HepG2 (cell line): ENCODE measurements around the gene AGPAT3. TPM values are rescaled to one million over a fixed set of nuclear protein-coding genes. Genes with fewer than 3 reads are reported as not detected.

Experiments used
- ATAC-seq: fragments of 200-7000 bp; cut with Tn5 transposase; 3 replicates; pipeline ENCODE4 v1.9.1; 2020; ENCODE audit warnings: mild to moderate bottlenecking, moderate library complexity
- BruUV-seq: library from RNA; stranded (reverse); fragments of 400-500 nt; replicated peaks from 2 replicates; lab custom pipeline; 2021; lab: Mats Ljungman, UMichigan
- CTCF ChIA-PET: fragments of 300-600 bp; formaldehyde crosslinking; extraction: SDS; loops from one replicate; lab custom pipeline; 2021; ENCODE audit warnings: low total read pairs, inconsistent platforms, low intra/inter-chr PET ratio; lab: Yijun Ruan, JAX
- POLR2A ChIA-PET: fragments of 350-600 bp; sonication (Branson Sonifier 250); formaldehyde crosslinking; loops from one replicate; lab custom pipeline; 2020; ENCODE audit warnings: antibody characterized with exemption, inconsistent platforms; lab: Yijun Ruan, JAX
- DNase-seq: peaks from one replicate; pipeline ENCODE4 v3.0.0-alpha.2; 2015; ENCODE audit warnings: low spot score
- FAIRE-seq: peaks from 3 replicates; lab custom pipeline; 2011; peaks lifted over from hg19 to GRCh38; lab: Jason Lieb, UNC
- H2AFZ ChIP-seq: one replicate; pipeline ENCODE4 v1.6.1; 2011; ENCODE audit warnings: low read length, inconsistent platforms
- H3K27ac ChIP-seq: fragments of 300-600 bp; 3 replicates; pipeline ENCODE4 v1.8.0; 2011; ENCODE audit warnings: mixed run types, mild to moderate bottlenecking, mixed read lengths, low read length, inconsistent platforms; ENCODE audit not compliant: insufficient read depth; ENCODE audit errors: extremely low read length
- H3K27me3 ChIP-seq, 2 experiments: fragments of 200-600 bp in 1 of 2; 2 replicates in 1 of 2; 3 replicates in 1 of 2; pipeline versions ENCODE4 v1.6.0 to v1.8.0; 2011; ENCODE audit warnings: low read length in 2 of 2, mild to moderate bottlenecking in 2 of 2, moderate library complexity in 2 of 2, inconsistent platforms in 1 of 2; ENCODE audit not compliant: insufficient read depth in 2 of 2, control insufficient read depth in 1 of 2
- H3K36me3 ChIP-seq, 2 experiments: fragments of 200-600 bp in 1 of 2; replicated peaks in 1 of 2; 2 replicates in 1 of 2; 3 replicates in 1 of 2; pipeline versions ENCODE4 v1.5.1 to v1.8.0; 2011; ENCODE audit warnings: low read length in 2 of 2, inconsistent platforms in 1 of 2; ENCODE audit not compliant: insufficient read depth in 2 of 2, control insufficient read depth in 1 of 2
- H3K4me1 ChIP-seq: 2 replicates; pipeline ENCODE4 v1.5.1; 2012; ENCODE audit warnings: low read length, inconsistent platforms; ENCODE audit not compliant: insufficient read depth
- H3K4me2 ChIP-seq: 2 replicates; pipeline ENCODE4 v1.6.0; 2011; ENCODE audit warnings: low read depth, low read length, inconsistent platforms
- H3K4me3 ChIP-seq, 3 experiments: fragments of 200-600 bp in 1 of 3; sonication (generic), shearing (Covaris generic) in 1 of 3; replicated peaks in 1 of 3; 2 replicates each; pipeline ENCODE4 v1.5.1; 2011 to 2016; ENCODE audit warnings: low read length in 3 of 3, inconsistent platforms in 2 of 3, low read depth in 2 of 3, mild to moderate bottlenecking in 2 of 3, control low read depth in 1 of 3, mixed read lengths in 1 of 3; ENCODE audit not compliant: insufficient read depth in 1 of 3
- H3K79me2 ChIP-seq: one replicate; pipeline ENCODE4 v1.6.1; 2011; ENCODE audit warnings: low read length, inconsistent platforms; ENCODE audit not compliant: insufficient read depth
- H3K9ac ChIP-seq: 2 replicates; pipeline ENCODE4 v1.6.0; 2011; ENCODE audit warnings: mild to moderate bottlenecking, low read depth, low read length, inconsistent platforms; ENCODE audit not compliant: insufficient read depth
- H3K9me3 ChIP-seq: 2 replicates; pipeline ENCODE4 v1.5.1; 2012; ENCODE audit warnings: mild to moderate bottlenecking, low read length
- H4K20me1 ChIP-seq: 2 replicates; pipeline ENCODE4 v1.6.0; 2011; ENCODE audit warnings: inconsistent platforms, mild to moderate bottlenecking, low read length, moderate library complexity; ENCODE audit not compliant: insufficient read depth
- MEF2D ChIP-seq: sonication (generic); formaldehyde crosslinking; IDR thresholded peaks from 2 replicates; pipeline ENCODE4 v1.5.1; 2020; ENCODE audit warnings: mild to moderate bottlenecking, missing genetic modification reagents
- SOX6 ChIP-seq, 2 experiments: fragments of 450-650 bp in 1 of 2; sonication (generic) in 1 of 2; formaldehyde crosslinking in 1 of 2; IDR thresholded peaks; 2 replicates each; pipeline versions ENCODE4 v1.4.0 to v1.6.1; 2017 to 2020; ENCODE audit warnings: antibody characterized with exemption in 1 of 2, mild to moderate bottlenecking in 1 of 2, missing genetic modification reagents in 1 of 2
- ZNF737 ChIP-seq: sonication (generic); formaldehyde crosslinking; IDR thresholded peaks from 2 replicates; pipeline ENCODE4 v1.5.0; 2020; ENCODE audit warnings: missing genetic modification reagents, mild to moderate bottlenecking, borderline replicate concordance
- WGBS: methylation state at CpG from one replicate; pipeline ENCODE4 v1.1.6; 2017; ENCODE audit warnings: low lambda C conversion rate; 5-methylcytosine and 5-hydroxymethylcytosine counted together
- in situ Hi-C: cut with HindIII; loops from 2 replicates; pipeline ENCODE4 v1.10.0; 2017; ENCODE audit warnings: low pct_unique_long_range_greater_than_20kb; ENCODE audit not compliant: extremely low pct_ligation_motif_present
- intact Hi-C: fragments of 100-400 bp; cut with micrococcal nuclease; formaldehyde crosslinking; loops from one replicate; pipeline ENCODE4 v1.10.0; 2022; ENCODE audit not compliant: unreplicated experiment
- polyA plus RNA-seq, 8 experiments: library from polyadenylated mRNA; depleted of rRNA in 3 of 8; stranded (reverse) in 7 of 8; unstranded in 1 of 8; fragments of >200 nt; fragmentation: Illumina TruSeq in 4 of 8; extraction: Trizol in 4 of 8; gene quantifications; 2 replicates each; pipeline versions ENCODE4 v1.2.1 to v1.2.3, GENCODE V29; 2011 to 2016; ENCODE audit warnings: low read depth in 4 of 8, missing spikeins in 1 of 8, mixed read lengths in 1 of 8; ENCODE audit not compliant: insufficient read depth in 1 of 8
- total RNA-seq, 5 experiments: library from RNA; depleted of rRNA; stranded (reverse); fragments of >200 nt; fragmentation: Illumina TruSeq; extraction: Trizol; gene quantifications; 2 replicates each; pipeline ENCODE4 v1.2.3, GENCODE V29; 2016; ENCODE audit warnings: low read depth in 1 of 5
- TF ChIP-seq, protein P1 (sequence below): sonication (generic); formaldehyde crosslinking; IDR thresholded peaks from 2 replicates; pipeline ENCODE4 v1.5.0; 2020; ENCODE audit warnings: missing genetic modification reagents, mild to moderate bottlenecking, borderline replicate concordance
- TF ChIP-seq, protein P2 (sequence below): sonication (generic); formaldehyde crosslinking; IDR thresholded peaks from 2 replicates; pipeline ENCODE4 v1.4.0; 2020; ENCODE audit warnings: missing genetic modification reagents

Gene AGPAT3
- total and polyA plus RNA-seq, 2 of the 13 experiments (the other 11 are each of a cell fraction or from before 2014, with no cell fraction given) = 32.2 to 54.4 TPM

GRCh38 chr21:43905726-43906455 is 40.9 kb downstream of the AGPAT3 start:
- ATAC-seq (no peak), DNase-seq (no peak), FAIRE-seq (no peak)
- in situ Hi-C loops = no loop called here
- POLR2A ChIA-PET = no interaction called here
- H4K20me1 ChIP-seq = peaks cover 15% of the 10 kb centered on the region; the same call in 1 of the 2 replicates
- H3K27me3 ChIP-seq = no peaks in the 10 kb centered on the region
- intact Hi-C loops = no loop called here
- TF ChIP-seq, protein P1, sequence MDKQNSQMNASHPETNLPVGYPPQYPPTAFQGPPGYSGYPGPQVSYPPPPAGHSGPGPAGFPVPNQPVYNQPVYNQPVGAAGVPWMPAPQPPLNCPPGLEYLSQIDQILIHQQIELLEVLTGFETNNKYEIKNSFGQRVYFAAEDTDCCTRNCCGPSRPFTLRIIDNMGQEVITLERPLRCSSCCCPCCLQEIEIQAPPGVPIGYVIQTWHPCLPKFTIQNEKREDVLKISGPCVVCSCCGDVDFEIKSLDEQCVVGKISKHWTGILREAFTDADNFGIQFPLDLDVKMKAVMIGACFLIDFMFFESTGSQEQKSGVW (CRISPR knock-in tag) = no peak
- TF ChIP-seq, protein P2, sequence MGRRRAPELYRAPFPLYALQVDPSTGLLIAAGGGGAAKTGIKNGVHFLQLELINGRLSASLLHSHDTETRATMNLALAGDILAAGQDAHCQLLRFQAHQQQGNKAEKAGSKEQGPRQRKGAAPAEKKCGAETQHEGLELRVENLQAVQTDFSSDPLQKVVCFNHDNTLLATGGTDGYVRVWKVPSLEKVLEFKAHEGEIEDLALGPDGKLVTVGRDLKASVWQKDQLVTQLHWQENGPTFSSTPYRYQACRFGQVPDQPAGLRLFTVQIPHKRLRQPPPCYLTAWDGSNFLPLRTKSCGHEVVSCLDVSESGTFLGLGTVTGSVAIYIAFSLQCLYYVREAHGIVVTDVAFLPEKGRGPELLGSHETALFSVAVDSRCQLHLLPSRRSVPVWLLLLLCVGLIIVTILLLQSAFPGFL (CRISPR knock-in tag) = no peak
- TF ChIP-seq MEF2D (CRISPR knock-in tag) = no peak
- TF ChIP-seq SOX6 (IDR thresholded peaks at IDR 0.05) = no peak
- TF ChIP-seq SOX6 (CRISPR knock-in tag; IDR thresholded peaks at IDR 0.05) = no peak
- TF ChIP-seq ZNF737 (CRISPR knock-in tag) = no peak
- no peak overlapping the region for H3K4me2 ChIP-seq
- H3K27ac ChIP-seq = no peak overlapping the region
- H3K9ac ChIP-seq = no peak overlapping the region
- BruUV-seq = no TSS peak
- peaks cover 6 to 33% of the 10 kb centered on the region in 2 experiments; a peak in 4 of 5 replicates for H3K36me3 ChIP-seq
- CTCF ChIA-PET = no interaction called here
- H3K79me2 ChIP-seq = peaks cover 31% of the 10 kb centered on the region
- H3K4me3 ChIP-seq = no peak overlapping the region
- H3K9me3 ChIP-seq = no peaks in the 10 kb centered on the region
- 97% methylated on average over 16 of the region's 16 CpGs for WGBS
- H2AFZ ChIP-seq = no peak overlapping the region
- H3K4me1 ChIP-seq = peaks cover 27% of the 10 kb centered on the region
